Naive thymus-derived CD8-positive, alpha-beta T cell (primary cell): ENCODE results near the gene ACTR6. TPM values are rescaled to one million over a fixed set of nuclear protein-coding genes. Genes with fewer than 3 reads are reported as not detected.
A peak's percentile ranks its signal among the peaks of the same experiment; 100 is the strongest.

Experiments
- ATAC-seq, 2 donors: fragments of 150-1000 bp; cut with Tn5 transposase in 1 of 2; sonication (Bioruptor Pico), chemical (Tn5 transposase) in 1 of 2; 1 replicate in 1 of 2; 2 replicates in 1 of 2; pipeline ENCODE4 v1.10.0; 2021; ENCODE audit warnings: mild to moderate bottlenecking in 2 of 2, moderate library complexity in 2 of 2
- POLR2A ChIA-PET: fragments of 350-600 bp; sonication (Branson Sonifier 250); formaldehyde crosslinking; loops from one replicate; lab custom pipeline; 2021; ENCODE audit warnings: antibody characterized with exemption; lab: Charles Lee
- DNase-seq, 10 donors: peaks; one replicate each; pipeline versions ENCODE4 v3.0.0 to v3.0.0-alpha.2; 2020 to 2022
- H3K27ac Mint-ChIP-seq, 10 donors: one replicate each; pipeline ENCODE4 v1.8.0; 2020 to 2022; ENCODE audit warnings: mild to moderate bottlenecking in 10 of 10, mixed read lengths in 10 of 10, moderate library complexity in 4 of 10, inconsistent platforms in 1 of 10
- H3K27me3 Mint-ChIP-seq, 5 donors: one replicate each; pipeline ENCODE4 v1.8.0; 2021 to 2022; ENCODE audit warnings: mixed read lengths in 5 of 5
- H3K36me3 Mint-ChIP-seq, 3 donors: one replicate each; pipeline ENCODE4 v1.8.0; 2020 to 2022; ENCODE audit warnings: mixed read lengths in 3 of 3, mild to moderate bottlenecking in 2 of 3, inconsistent platforms in 1 of 3
- H3K4me1 Mint-ChIP-seq, 4 donors: one replicate each; pipeline ENCODE4 v1.8.0; 2021 to 2022; ENCODE audit warnings: mixed read lengths in 4 of 4
- H3K4me3 Mint-ChIP-seq, 10 donors: one replicate each; pipeline ENCODE4 v1.8.0; 2020 to 2022; ENCODE audit warnings: mild to moderate bottlenecking in 10 of 10, mixed read lengths in 10 of 10, moderate library complexity in 6 of 10, inconsistent platforms in 1 of 10
- H3K9me3 Mint-ChIP-seq, 9 donors: one replicate each; pipeline ENCODE4 v1.8.0; 2020 to 2022; ENCODE audit warnings: mixed read lengths in 9 of 9, mild to moderate bottlenecking in 3 of 9, inconsistent platforms in 1 of 9, moderate library complexity in 1 of 9
- microRNA-seq: library from miRNA; unstranded; fragments of <30 nt; microRNA quantifications from one replicate; pipeline ENCODE4 v1.2.0, GENCODE V29; 2022; ENCODE audit warnings: borderline microRNAs expressed
- polyA plus RNA-seq, 3 donors: library from polyadenylated mRNA; unstranded; fragments of 300-500 nt; fragmentation: Illumina TruSeq; gene quantifications; one replicate each; pipeline ENCODE4 v1.2.3, GENCODE V29; 2021
- total RNA-seq, 8 experiments: library from RNA in 2 of 8; stranded (reverse) in 2 of 8; gene quantifications; one replicate each; pipeline ENCODE4 v1.2.3 and lab custom pipeline; 2021 to 2026

Gene ACTR6
- total and polyA plus RNA-seq, 5 experiments from 2014 or later, result 37.4 to 47.3 (median 42.8) TPM

DNA sequence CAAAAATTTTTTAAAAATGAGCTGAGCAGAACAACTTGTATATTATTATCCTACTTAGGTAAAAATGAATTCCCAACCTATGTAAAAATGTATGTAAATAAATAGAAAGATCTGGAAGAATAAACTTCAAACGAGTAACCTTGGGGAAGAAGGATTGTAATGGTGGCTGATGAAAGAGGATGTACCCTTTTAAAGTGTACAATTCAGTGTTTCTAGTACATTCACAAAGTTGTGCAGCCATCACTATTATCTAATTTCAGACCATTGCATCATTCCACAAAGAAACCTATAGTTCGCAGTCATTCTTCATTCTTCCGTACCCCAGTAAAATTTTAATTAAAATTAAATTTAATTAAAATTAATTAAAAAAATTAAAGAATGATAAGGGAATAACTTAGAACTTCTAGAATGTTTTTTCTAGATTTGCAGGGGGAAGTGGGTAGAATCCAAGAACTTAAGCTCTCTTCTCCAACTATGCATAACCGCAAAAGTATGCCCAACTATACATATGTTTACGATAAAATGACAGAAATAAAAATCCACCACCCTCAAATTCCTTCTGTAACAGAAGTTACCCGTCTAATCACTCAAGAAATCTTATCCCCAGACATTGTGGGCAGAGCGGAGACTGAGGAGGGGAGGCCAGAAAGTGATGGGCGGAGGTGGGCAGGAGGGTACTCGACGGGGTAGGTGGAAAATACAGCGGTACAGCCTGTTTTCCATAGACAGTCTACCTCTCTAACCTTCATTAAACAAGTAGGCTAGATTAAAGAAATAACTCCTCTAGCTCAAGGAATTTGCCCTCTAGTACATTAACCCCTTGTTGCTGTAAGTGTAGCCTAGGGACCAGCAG is 65.3 kb downstream of the ACTR6 start:
- ATAC-seq (no peak), DNase-seq (peak in 1 of 10 donors; percentile 2)
- H3K36me3 Mint-ChIP-seq, result no peaks in the 10 kb centered on the region
- POLR2A ChIA-PET, result interaction anchor here (4.9 kb wide), 1 partner anchor 65 kb away, joined by 50 read pairs; the partner anchor contains the start of gene ACTR6
- peaks cover 18 to 38% (median 31%) of the 10 kb centered on the region in 4 donors for H3K4me1 Mint-ChIP-seq
- peak overlapping the region; percentile 96 to 100 (median 98) for H3K4me3 Mint-ChIP-seq
- H3K27ac Mint-ChIP-seq, result peak overlapping the region; percentile 88 to 100 (median 99)
- H3K9me3 Mint-ChIP-seq, result no peaks in the 10 kb centered on the region
- H3K27me3 Mint-ChIP-seq, result no peaks in the 10 kb centered on the region

DNA sequence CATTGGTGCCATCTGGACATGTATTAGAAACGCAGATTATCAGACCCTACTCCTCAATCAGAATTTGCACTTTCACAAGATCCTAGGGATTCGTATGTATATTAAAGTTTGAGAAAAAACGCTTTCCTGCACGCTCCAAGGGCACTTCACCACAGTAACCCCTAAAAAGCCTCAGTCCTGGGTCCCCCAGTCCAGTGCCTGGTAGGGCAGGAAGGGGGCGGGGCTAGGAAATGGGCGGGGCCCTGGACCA is 65.9 kb downstream of the ACTR6 start:
- DNase-seq (peak in 4 of 10 donors; percentile 89 to 96 (median 92)), ATAC-seq (peak; percentile 78)
- H3K36me3 Mint-ChIP-seq, result no peaks in the 10 kb centered on the region
- H3K9me3 Mint-ChIP-seq, result no peaks in the 10 kb centered on the region
- peaks cover 18 to 44% (median 34%) of the 10 kb centered on the region in 4 donors for H3K4me1 Mint-ChIP-seq
- peak overlapping the region; percentile 96 to 100 (median 98) for H3K4me3 Mint-ChIP-seq
- POLR2A ChIA-PET, result interaction anchor here (4.9 kb wide), 1 partner anchor 66 kb away, joined by 50 read pairs; the partner anchor contains the start of gene ACTR6
- peak overlapping the region; percentile 88 to 100 (median 99) for H3K27ac Mint-ChIP-seq
- no peaks in the 10 kb centered on the region for H3K27me3 Mint-ChIP-seq

- POLR2A ChIA-PET, result interaction anchor here (0.7 to 4.9 kb wide), 2 partner anchors 9 to 66 kb away, joined by 3 to 50 read pairs; partner anchors contain the start of gene ACTR6
Observed at GRCh38 chr12:100266835-100267602, 66.4 kb downstream of the ACTR6 start, which contains the start of the genes DEPDC4 and SCYL2. TSS of gene DEPDC4 (minus strand) at chr12:100267079. CDS start at chr12:100267076, 3 bp downstream. TSS of gene SCYL2 (plus strand) at chr12:100267177. CDS start at chr12:100282971, 15,794 bp downstream.

GRCh38 chr12:100267603-100268281 is 67.1 kb downstream of the ACTR6 start:
- no peaks in the 10 kb centered on the region for H3K27me3 Mint-ChIP-seq
- peak overlapping the region; percentile 68 to 99 (median 91) for H3K27ac Mint-ChIP-seq
- no peaks in the 10 kb centered on the region for H3K36me3 Mint-ChIP-seq
- DNase-seq (peak in 9 of 10 donors; percentile 1 to 63 (median 21)), ATAC-seq (peak; percentile 4 to 15)
- H3K4me1 Mint-ChIP-seq, result peaks cover 20 to 54% (median 43%) of the 10 kb centered on the region in 4 donors
- POLR2A ChIA-PET, result interaction anchor here (0.7 to 4.9 kb wide), 2 partner anchors 9 to 67 kb away, joined by 3 to 50 read pairs; partner anchors contain the start of gene ACTR6
- no peaks in the 10 kb centered on the region for H3K9me3 Mint-ChIP-seq
- peak overlapping the region; percentile 87 to 100 (median 98) for H3K4me3 Mint-ChIP-seq

More at GRCh38 chr12:100266835-100267602, 66.4 kb downstream of the ACTR6 start, which contains the start of the genes DEPDC4 and SCYL2:
- Mint-ChIP-seq H3K4me3 (peak within 1 kb of the TSS; percentile 96 to 100 (median 98)), H3K9me3 (no peaks in the 10 kb centered on the region), H3K27ac (peak within 1 kb of the TSS; percentile 88 to 100 (median 99)), H3K27me3 (no peaks in the 10 kb centered on the region), H3K4me1 (peaks cover 18 to 48% (median 39%) of the 10 kb centered on the region in 4 donors), H3K36me3 (no peaks in the 10 kb centered on the region)
- DNase-seq, result peak; percentile 87 to 99 (median 94)
- peak; percentile 89 for ATAC-seq

- peaks cover 0 to 3% (median 0%) of the 10 kb centered on the region in 3 donors for H3K36me3 Mint-ChIP-seq
- DNase-seq (no peak), ATAC-seq (no peak)
- H3K27ac Mint-ChIP-seq, result peak overlapping the region in 8 of 10 donors; percentile 35 to 99 (median 61)
- no peaks in the 10 kb centered on the region for H3K27me3 Mint-ChIP-seq
- peak overlapping the region; percentile 74 to 100 (median 98) for H3K4me3 Mint-ChIP-seq
- H3K9me3 Mint-ChIP-seq, result no peaks in the 10 kb centered on the region
- peaks cover 28 to 67% (median 55%) of the 10 kb centered on the region in 4 donors for H3K4me1 Mint-ChIP-seq
- POLR2A ChIA-PET, result interaction anchor here (4.9 kb wide), 1 partner anchor 68 kb away, joined by 50 read pairs; the partner anchor contains the start of gene ACTR6
Observed at GRCh38 chr12:100268835-100269564, 68.4 kb downstream of the ACTR6 start.

DNA sequence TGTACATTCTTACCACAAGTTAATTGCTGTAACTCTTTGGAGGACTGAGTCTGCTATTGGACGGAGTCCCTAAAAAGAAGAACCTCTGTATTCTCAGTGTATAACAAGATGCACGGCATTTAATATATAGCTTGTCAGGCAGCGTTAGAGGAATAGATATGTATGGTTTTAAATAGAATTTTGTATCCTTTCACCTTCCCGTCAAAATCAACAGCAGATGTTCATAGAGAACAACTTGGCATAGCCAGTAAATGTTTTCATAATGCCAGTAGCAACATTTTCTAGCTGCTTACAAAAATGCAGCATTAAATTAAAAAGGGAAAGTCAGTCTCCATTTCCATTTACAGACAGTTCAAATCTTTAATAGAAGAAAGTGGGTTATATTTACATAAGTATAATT is 73.2 kb downstream of the ACTR6 start:
- no peaks in the 10 kb centered on the region for H3K9me3 Mint-ChIP-seq
- no peak for ATAC-seq
- peaks cover 0 to 11% (median 0%) of the 10 kb centered on the region in 3 donors for H3K36me3 Mint-ChIP-seq
- H3K27me3 Mint-ChIP-seq, result no peaks in the 10 kb centered on the region
- H3K27ac Mint-ChIP-seq, result no peak overlapping the region
- no peak overlapping the region for H3K4me3 Mint-ChIP-seq
- H3K4me1 Mint-ChIP-seq, result peaks cover 28 to 74% (median 64%) of the 10 kb centered on the region in 4 donors
- no peak for DNase-seq
- POLR2A ChIA-PET, result no interaction called here

Small RNA genes lying within 50 kb of the gene (microRNA-seq; reads per million reads assigned to microRNA genes)
- not detected for gene MIR1827

Other genes with a start within 250 kb of the ACTR6 start
- not detected for gene ANKS1B, start 215.9 kb upstream of the ACTR6 start, total RNA-seq
- gene ANKS1B, start 215.9 kb upstream of the ACTR6 start, polyA plus RNA-seq, result not detected
- gene BLTP3B, start 57.9 kb upstream of the ACTR6 start, total RNA-seq, result 10 to 100 TPM; 18.5 to 22.4 TPM
- 10 to 100 TPM in 2 of 3 donors, 1 to 10 TPM in 1; 9.7 to 14.8 (median 12.1) TPM for gene BLTP3B, start 57.9 kb upstream of the ACTR6 start, polyA plus RNA-seq
- gene DEPDC4, start 66.3 kb downstream of the ACTR6 start, total RNA-seq, result under 1 TPM; 0.38 to 0.81 TPM
- 1 to 10 TPM; 1.0 to 1.6 (median 1.0) TPM for gene DEPDC4, start 66.3 kb downstream of the ACTR6 start, polyA plus RNA-seq
- 10 to 100 TPM; 46.5 to 52.3 TPM for gene SCYL2, start 66.4 kb downstream of the ACTR6 start, total RNA-seq
- gene SCYL2, start 66.4 kb downstream of the ACTR6 start, polyA plus RNA-seq, result 10 to 100 TPM; 15.9 to 18.6 (median 17.9) TPM
- not detected for gene SLC17A8, start 156.3 kb downstream of the ACTR6 start, total RNA-seq
- gene SLC17A8, start 156.3 kb downstream of the ACTR6 start, polyA plus RNA-seq, result not detected